ENCODE results near the gene ZNF714.
A peak's percentile ranks its signal among the peaks of the same experiment; 100 is the strongest.

The ZNF714 gene

DNA sequence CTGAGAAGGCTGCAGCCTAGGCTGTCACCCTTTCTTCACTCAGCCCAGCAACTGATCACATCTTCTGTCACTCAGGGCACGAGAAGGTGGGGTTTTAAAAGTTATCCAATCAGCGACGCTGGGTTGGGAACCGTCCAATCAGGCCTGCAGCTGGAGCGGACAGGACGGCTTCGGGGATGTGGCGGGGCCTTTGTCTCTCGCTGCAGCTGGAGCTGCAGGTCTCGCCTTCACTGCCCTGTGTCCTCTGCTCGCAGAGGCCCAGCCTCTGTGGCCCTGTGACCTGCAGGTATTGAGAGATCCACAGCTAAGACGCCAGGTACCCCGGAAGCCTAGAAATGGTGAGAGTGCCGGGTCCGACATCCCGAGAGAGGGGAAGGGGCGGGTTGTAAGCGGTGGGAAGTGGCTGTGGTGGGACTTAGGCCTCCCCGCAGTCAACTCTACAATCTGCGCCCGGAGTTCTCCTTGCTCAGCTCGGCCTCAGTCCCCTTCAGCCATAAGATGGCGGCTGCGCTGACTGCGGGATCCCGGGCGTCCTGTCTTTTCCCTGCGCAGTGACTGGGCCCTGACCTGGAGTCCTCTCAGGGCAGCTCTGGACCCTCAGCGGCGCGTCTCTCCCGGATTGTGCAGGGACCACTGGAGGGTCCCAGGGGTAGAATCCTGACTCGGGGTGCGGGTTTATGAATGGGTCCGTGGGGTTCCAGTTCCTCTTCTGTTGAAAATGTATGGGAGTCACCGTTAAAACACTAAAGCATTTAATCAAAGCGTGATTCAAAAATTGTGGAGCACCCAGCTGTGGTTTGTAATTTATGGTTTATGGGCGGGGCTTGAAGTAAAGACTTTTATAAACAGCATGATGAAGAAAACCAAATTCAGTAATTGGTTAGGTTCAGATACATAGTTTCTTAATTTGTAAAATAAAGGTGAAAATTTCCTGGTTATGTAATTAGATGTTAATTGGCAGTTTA lies at the start of gene ZNF714:
ZNF714 (plus strand) TSS at position 193 of the 965 bp plus-strand sequence. CDS start 16,066 bp downstream, outside the sequence.
- peak; percentile 92 for DNase-seq

DNA sequence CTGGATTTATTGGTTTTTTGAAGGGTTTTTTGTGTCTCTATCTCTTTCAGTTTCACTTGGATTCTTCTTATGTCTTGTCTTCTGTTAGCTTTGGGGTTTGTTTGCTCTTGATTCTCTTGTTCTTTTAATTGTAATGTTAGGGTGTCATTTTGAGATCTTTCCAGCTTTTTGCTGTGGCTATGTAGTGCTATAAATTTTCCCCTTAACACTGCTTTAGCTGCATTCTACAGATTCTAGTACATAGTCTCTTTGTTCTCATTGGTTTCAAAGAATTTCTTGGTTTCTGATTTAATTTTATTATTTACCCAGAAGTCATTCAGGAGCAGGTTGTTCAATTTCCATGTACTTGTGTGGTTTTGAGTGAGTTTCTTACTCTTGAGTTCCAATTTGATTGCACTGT lies 37.0 kb upstream of the ZNF714 start:
- no peak for DNase-seq

DNA sequence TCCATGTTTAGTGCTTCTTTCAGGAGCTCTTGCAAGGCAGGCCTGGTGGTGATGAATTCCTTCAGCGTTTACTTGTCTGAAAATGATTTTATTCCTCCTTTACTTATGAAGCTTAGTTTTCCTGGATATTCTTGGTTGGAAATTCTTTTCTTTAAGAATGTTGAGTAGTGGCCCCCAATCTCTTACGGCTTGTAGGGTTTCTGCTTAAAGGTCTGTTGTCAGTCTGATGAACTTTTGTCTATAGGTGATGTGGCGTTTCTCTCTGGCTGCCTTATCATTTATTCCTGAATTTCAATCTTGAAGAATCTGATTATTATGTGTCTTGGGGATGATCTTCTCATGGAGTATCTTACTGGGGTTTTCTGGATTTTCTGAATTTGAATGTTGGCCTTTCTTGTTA lies 35.5 kb upstream of the ZNF714 start:
- DNase-seq = no peak

DNA sequence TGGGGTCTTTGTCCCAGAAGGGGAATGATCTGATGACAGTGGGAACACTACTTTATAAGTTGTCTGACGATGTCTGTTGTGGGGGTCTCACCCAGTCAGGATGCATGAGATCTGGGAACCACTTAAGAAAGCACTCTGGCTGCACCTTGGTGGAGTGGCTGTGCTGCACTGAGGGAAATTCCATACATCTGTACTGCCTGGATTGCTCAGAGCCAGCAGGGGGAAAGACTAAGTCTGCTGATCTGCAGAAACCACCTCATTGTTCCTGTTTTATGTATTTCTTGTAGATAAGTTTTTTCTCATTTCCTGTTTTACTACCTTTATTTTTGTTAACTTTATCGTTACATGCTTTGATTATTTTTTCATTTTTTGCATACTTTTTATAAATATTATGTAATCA lies 34.3 kb upstream of the ZNF714 start:
- no peak for DNase-seq

DNA sequence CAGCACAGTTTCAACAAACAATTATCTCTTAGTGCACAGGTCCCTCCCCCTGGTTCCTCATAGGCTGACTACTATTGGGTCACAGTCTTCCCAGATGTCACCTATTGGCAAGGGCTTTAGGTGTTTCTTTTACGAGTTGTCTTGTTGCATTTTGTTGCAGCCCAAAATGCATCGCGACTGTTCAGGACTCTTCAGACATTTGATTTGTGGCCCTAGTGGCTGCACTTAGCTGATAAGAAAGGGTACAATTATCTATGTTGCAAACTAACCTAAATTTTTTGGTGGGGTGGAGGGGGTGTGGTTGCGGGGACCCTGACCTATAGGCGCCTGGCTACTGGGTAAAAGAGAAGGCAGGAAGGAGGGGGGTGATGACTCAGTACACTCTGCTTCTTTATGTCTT lies 29.1 kb upstream of the ZNF714 start:
- no peak for DNase-seq

DNA sequence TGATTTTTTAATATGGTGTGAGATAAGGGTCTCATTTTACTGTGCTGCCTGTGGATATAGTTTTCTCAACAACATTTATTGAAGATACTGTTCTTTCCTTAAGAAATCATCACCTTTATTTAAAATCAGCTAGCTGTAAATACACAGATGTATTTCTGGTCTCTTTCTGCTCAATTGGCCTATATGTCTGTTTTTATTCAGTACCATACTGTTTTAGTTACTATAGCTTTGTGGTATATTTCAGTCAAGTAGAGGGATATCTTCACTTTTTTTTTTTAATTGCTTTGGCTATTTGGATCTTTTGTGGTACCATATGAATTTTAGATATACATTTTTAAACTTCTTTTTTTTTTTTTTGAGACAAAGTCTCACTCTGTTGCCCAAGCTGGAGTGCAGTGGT lies 16.7 kb upstream of the ZNF714 start:
- no peak for DNase-seq

DNA sequence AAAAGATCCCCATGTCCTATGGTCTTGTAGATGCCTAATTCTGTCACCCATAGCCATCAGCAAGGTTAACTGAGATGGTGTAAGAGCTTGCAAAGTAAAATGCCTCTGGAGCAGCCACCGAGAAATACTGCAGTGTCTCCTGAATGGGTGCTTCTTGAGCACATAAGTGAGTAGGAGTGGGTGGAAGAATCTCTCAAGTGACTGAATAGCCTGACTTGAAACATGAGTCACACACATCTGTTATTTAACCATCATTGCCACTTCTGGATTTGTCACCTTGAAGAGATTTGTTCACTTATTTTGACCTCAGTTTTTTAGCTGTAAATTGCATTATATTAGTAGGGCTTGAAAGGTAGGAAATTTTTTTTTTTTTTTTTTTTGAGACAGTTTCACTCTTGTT lies 2.3 kb downstream of the ZNF714 start:
- no peak for DNase-seq

DNA sequence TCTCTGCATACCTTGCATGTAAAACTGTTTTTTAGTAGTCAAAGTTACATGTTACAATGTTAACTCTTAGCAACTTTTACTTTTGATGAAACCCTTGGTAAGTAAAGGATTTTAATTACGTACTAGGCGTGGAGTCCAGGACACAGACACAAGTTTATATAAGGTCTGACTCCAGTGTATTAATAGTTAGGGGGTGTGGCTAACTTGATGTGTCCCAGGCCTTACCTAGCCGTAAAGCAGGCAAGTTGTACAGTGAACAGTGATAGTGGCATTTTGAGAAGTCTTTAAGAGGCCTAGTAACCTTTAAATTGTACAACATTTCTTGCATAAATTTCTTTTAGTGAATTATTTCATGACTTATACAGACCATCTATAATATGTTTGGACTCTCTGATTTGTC lies 5.9 kb downstream of the ZNF714 start:
- DNase-seq = no peak

DNA sequence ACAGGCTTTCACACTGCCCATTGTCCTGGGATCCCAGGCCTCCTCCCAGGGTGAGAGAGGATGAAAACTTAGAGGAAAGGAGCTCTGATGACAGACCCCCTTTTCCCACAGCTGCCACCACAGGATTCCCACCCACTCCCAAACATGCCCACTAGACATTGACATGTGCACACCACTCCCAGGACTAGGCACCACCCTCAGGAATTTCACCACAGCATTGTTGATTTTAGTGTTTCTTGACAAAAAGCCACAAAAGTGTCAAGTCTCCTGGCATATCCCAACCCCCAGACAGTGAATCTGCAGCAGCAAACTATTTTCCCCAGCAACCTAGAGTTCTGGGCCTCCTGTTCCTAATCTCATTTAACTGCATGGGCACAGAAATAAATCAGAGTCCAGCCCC lies 10.1 kb downstream of the ZNF714 start:
- no peak for DNase-seq

DNA sequence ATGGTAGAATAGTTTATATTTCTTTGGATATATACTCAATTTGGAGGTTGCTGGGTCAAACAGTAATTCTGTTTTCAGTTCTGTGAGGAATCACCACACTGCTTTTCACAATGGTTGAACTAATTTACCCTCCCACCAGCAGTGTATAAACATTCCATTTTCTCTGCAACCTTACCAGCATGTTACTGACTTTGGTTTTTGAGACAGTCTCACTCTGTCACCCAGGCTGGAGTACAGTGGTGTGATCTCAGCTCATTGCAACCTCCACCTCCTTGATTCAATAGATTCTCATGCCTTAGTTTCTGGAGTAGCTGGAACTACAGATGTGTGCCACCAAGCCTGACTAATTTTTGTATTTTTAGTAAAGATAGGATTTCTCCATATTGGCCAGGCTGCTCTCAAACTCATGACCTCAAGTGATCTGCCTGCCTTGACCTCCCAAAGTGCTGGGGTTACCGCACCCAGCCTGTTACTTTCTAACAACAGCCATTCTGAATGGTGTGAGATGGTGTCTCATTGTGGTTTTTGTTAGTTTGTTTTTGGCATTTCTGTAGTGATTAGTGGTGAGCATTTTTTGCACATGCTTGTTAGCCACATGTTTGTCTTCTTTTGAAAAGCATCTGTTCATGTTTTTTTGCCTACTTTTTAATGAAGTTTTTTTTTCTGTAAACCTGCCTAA lies 12.5 kb downstream of the ZNF714 start:
- no peak for DNase-seq

DNA sequence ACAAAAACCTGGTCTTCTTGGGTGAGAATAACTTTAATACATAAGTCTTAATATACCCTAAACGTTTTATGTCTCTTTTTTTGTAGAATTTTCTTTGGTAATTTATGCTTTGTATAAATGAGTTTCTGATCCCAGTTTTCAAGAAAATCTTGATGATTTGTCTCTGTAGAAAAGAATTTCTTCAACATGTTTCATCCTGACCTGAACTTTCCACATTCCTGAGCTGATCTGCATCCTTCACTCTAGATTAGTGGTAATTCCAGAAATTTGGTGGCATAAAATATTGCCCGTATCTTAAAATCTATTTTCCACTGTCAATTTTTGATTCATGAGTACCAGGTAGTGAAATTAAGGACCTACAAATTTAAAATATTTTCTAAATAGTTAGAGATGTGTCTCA lies 16.3 kb downstream of the ZNF714 start:
- no peak for DNase-seq

DNA sequence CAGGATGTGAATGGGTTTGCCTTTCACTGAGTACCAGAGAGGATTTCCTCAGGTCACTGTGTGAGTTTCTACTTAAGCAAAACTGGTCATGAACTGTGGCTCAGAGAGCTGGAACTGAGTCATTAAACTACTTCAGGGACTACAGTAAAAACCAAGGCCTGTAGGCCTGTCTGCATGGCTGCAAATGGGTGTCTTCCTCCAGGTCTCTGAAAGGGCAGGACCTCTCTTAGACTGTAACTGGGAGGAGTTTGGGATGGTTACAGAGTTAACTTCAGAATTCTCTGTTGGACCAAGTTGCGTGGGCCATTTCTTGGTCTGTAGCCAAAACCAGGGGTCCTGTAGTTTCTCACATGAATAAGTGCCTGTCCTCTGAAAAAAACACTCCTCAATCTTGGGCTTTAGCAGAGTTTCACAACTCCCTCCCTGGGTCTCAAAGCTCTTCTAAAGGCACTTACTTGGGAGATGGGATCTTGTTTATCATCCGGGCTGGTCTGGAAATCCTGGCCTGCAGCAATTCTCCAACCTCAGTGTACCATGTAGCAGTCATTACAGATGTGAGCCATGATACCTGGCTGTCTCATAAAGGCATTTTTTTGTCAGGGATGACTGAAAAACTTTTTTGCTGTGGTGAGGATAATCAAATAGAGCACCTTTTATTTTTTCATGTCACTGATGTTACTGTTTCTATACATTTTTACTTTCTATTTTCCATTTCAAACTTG lies 19.7 kb downstream of the ZNF714 start:
- DNase-seq = no peak

DNA sequence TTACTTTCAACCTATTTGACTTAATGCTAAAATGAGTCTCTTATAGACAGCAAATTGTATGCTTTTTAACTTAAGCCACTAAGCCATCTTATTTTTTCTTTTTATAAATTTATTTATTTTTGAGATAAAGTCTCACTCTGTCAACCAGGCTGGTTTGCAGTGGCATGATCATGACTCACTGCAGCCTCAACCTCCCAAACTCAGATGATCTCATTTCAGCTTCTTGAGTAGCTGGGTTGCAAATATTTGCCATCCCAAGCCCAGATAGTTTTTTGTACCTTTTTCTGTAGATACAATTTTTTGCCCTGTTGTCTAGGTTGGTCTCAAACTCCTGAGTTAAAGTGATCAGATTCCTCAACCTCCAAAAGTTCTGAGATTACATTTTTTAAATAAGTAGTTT lies 27.1 kb downstream of the ZNF714 start:
- DNase-seq = no peak

DNA sequence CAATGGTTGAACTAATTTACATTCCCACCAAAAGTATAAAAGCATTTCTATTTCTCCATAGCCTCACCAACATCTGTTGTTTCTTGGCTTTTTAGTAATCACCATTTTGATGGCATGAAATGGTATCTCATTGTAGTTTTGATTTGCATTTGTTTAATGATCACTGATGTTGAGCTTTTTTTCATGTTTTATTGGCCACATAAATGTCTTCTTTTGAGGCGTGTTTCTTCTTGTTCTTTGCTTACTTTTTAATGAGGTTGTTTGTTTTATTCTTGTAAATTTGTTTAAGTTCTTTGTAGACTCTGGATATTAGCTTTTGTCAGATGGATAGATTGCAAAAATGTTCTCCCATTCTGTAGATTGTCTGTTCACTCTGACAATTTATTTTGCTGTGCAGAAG lies 28.2 kb downstream of the ZNF714 start:
- DNase-seq = no peak

DNA sequence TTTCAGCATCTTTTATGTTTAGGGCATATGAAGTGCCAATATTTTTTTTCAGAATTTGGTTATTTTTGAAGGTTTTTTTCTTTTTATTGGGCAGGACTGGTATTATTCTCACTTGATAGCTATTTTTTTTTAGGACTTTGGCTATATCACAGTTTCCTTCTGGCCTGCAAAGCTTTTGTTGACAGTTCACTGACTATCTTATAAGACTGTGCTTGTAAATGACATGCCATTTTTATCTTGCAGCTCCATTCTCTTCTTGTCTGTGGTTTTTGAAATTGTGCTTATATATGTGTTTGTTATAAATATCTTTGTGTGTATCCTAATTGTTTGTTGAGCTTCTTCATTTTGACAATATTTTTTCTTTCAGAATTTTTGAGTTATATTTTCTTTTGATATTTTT lies 33.4 kb downstream of the ZNF714 start:
- no peak for DNase-seq

DNA sequence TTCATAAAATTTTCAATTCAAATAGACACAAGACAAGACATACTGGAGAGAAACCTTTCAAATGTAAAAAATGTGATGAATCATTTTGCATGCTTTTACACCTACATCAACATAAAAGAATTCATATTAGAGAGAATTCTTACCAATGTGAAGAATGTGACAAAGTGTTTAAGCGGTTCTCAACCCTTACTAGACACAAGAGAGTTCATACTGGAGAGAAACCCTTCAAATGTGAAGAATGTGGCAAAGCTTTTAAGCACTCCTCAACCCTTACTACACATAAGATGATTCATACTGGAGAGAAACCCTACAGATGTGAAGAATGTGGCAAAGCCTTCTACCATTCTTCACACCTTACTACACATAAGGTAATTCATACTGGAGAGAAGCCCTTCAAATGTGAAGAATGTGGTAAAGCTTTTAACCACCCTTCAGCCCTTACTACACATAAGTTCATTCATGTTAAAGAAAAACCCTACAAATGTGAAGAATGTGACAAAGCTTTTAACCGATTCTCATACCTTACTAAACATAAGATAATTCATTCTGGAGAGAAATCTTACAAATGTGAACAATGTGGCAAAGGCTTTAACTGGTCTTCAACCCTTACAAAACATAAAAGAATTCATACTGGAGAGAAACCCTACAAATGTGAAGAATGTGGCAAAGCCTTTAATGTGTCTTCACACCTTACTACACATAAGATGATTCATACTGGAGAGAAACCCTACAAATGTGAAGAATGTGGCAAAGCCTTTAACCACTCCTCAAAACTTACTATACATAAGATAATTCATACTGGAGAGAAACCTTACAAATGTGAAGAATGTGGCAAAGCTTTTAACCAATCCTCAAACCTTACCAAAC lies 35.3 kb downstream of the ZNF714 start:
- no peak for DNase-seq

DNA sequence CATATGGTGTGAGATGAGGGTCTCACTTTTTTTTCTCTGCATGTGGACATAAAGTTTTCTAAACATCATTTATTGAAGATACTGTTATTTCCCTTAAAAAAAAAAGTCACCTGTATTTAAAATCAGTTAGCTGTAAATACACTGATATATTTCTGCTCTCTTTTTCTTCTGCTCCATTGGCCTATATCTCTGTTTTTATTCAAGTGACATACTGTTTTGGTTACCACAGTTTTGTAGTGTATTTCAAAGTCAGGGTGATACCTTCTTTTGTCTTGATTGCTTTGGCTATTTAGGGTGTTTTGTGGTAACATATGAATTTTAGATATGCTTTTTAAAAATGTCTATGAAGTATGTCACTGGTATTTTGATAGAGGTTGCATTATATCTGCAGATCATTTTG lies 44.1 kb downstream of the ZNF714 start:
- no peak for DNase-seq

DNA sequence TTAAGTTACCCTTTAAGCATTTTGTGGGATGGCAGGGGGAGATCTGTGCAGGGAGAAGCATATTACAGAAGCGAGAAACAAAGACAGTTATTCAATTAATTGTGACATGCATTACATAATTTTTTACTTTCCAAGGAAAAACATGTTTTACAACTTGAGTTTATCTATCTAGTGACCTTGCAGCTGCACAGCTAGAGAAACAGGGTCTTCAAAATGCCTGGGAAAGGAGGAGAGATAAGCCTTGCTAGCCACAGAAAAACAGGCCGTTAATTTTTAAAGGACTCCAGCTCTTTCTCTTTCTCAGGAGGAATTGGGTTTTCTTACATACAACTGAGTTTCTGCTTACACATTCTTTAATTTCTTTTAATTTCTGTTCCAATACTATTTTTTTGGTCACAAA lies 45.0 kb downstream of the ZNF714 start:
- no peak for DNase-seq

DNA sequence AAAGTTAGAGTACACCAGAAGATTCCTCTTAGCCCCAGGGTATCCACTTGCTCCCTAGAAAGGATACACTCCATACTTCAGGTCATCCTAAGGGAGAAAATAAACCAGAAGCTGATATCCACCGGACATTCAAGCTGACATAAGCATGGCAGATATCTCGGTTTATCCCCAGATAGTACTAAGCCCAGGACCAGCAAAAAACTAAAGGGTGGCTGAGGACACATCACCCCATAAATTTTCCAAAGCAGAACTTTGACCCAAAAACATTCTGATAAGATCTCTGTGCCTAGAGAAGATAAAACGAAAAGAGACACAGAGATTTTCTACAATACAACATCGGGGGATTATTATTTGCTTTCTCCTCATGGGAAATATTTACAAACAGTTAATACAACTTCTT lies 45.9 kb downstream of the ZNF714 start:
- DNase-seq = no peak

DNA sequence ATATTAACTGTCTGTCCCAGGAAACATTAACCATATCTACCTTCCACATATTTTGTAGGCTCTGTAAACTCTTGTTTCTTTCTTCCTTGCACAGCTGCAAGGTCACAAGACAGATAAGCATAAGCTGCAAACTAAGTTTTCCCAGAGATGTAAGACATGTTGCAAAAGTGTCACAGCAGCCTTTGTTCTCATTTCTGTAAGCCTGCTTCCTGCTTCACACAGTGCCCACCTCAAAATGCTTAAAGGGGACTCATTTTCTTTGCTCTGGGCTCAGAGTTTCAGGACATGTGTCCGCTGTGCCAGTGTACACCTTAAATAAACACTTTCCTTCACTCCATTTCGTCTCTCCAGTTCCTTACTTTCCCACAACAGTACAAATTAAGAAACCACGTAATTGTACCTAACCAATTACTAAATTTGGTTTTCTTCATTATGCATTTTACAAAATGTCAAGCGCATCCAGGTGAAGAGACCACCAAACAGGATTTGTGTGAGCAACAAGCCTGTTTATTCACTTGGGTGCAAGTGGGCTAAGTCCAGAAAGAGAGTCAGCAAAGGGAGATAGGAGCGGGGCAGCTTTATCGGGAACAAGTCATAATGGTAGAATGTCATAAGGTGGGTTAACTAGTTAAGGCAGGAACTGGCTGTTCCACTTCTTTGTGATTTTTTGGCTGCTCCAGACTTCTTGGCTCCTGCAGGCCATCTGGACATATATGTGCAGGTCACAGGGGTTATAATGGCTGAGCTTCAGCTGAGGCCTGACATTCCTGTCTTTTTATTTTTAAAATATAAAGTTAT lies 47.1 kb downstream of the ZNF714 start:
- no peak for DNase-seq

DNA sequence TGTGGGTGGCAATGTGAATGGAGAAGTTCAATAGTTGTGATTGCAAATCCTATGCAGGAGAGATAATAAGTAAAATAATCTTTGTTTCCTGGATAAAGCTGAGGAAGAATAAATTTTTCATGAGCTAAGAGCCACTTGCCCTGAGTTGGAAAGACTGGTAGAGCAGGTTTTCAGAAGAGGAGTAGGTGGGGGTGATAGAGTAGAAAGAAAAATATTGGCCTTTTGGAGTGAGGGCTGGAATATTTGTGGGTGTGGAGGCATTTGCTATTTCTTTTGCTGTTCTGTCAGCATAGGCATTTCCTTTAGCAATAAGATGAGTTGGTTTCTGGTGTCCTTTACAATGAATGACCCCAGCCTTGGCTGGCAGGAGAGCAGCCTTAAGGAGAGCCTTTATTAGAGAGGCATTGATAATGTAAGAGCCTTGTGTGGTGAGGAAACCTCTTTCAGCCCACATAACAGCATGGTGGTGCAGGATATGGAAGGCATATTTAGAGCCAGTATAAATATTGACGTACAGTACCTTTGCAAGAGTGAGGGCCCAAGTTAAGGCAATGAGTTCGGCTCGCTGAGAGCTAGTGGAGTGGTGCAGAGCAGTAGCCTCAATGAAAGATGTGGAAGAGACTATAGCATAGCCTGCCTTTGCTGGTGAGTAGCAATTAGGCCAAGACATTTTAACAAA lies 48.2 kb downstream of the ZNF714 start:
- no peak for DNase-seq
